ENCODE data around the gene C17orf58.
"Not testable (repeated sequence)": the region's sequence is repeated elsewhere in the genome, so short reads cannot be mapped to it uniquely, and the experiment has no call there.

Gene C17orf58

GRCh38 chr17:67996301-67997171 is at the start of gene C17orf58:
Gene C17orf58, minus strand, starts transcription at chr17:67996469. Its CDS starts 271 bp downstream, at chr17:67996198.
- DNase-seq (ENCODE audit: low spot score): not testable (repeated sequence)

GRCh38 chr17:68036304-68037147 is 40.3 kb upstream of the C17orf58 start:
- no peak for DNase-seq (ENCODE audit: low spot score)

GRCh38 chr17:68035523-68036303 is 39.4 kb upstream of the C17orf58 start, which contains the start of gene KPNA2:
Gene KPNA2, plus strand, starts transcription at chr17:68035735. Its CDS starts 1,398 bp downstream, at chr17:68037133.
- peak; percentile 99 for DNase-seq (ENCODE audit: low spot score)

- peak; percentile 97 for DNase-seq (ENCODE audit: low spot score)
These were observed 38.9 kb upstream of the C17orf58 start for GRCh38 chr17:68035131-68035522.

- no peak for DNase-seq (ENCODE audit: low spot score)
These were observed 38.1 kb upstream of the C17orf58 start for GRCh38 chr17:68034452-68034776.

GRCh38 chr17:68033636-68034451 is 37.6 kb upstream of the C17orf58 start:
- peak; percentile 86 for DNase-seq (ENCODE audit: low spot score)

GRCh38 chr17:68029512-68030215 is 33.4 kb upstream of the C17orf58 start:
- no peak for DNase-seq (ENCODE audit: low spot score)

- not testable (repeated sequence) for DNase-seq (ENCODE audit: low spot score)
These were observed 26.3 kb upstream of the C17orf58 start for GRCh38 chr17:68022547-68022946.

- DNase-seq (ENCODE audit: low spot score): no peak
These were observed 25.7 kb upstream of the C17orf58 start for GRCh38 chr17:68021963-68022362.

- not testable (repeated sequence) for DNase-seq (ENCODE audit: low spot score)
These were observed 24.5 kb upstream of the C17orf58 start for GRCh38 chr17:68020791-68021190.

GRCh38 chr17:68020409-68020756 is 24.1 kb upstream of the C17orf58 start:
- no peak for DNase-seq (ENCODE audit: low spot score)

GRCh38 chr17:68019675-68020408 is 23.6 kb upstream of the C17orf58 start:
- DNase-seq (ENCODE audit: low spot score): peak; percentile 100

GRCh38 chr17:68019336-68019674 is 23.0 kb upstream of the C17orf58 start:
- DNase-seq (ENCODE audit: low spot score): no peak

- DNase-seq (ENCODE audit: low spot score): not testable (repeated sequence)
These were observed 22.2 kb upstream of the C17orf58 start for GRCh38 chr17:68018493-68018892.

GRCh38 chr17:68016838-68017237 is 20.6 kb upstream of the C17orf58 start:
- no peak for DNase-seq (ENCODE audit: low spot score)

GRCh38 chr17:68015081-68015723 is 18.9 kb upstream of the C17orf58 start:
- no peak for DNase-seq (ENCODE audit: low spot score)

GRCh38 chr17:68013385-68013784 is 17.1 kb upstream of the C17orf58 start:
- DNase-seq (ENCODE audit: low spot score): no peak

- peak; percentile 76 for DNase-seq (ENCODE audit: low spot score)
These were observed 15.0 kb upstream of the C17orf58 start for GRCh38 chr17:68011199-68011665.

GRCh38 chr17:68006797-68007196 is 10.5 kb upstream of the C17orf58 start:
- DNase-seq (ENCODE audit: low spot score): no peak

All from ecto neural progenitor cell (in vitro differentiated cells).